ENCODE data around the gene NAGLU.
A peak's percentile ranks its signal among the peaks of the same experiment; 100 is the strongest.

NAGLU gene

GRCh38 chr17:42536048-42536371 lies at the start of gene NAGLU:
NAGLU (plus strand) TSS chr17:42536241; CDS start chr17:42536273, 32 bp downstream.
- peak; percentile 89 to 95 for DNase-seq

- DNase-seq = no peak
Observed at GRCh38 chr17:42488032-42488431, 48.0 kb upstream of the NAGLU start.

- DNase-seq = no peak
Observed at GRCh38 chr17:42493319-42493718, 42.7 kb upstream of the NAGLU start.

GRCh38 chr17:42494673-42495072 lies 41.4 kb upstream of the NAGLU start:
- no peak for DNase-seq

- no peak for DNase-seq
Observed at GRCh38 chr17:42498828-42499227, 37.2 kb upstream of the NAGLU start.

- no peak for DNase-seq
Observed at GRCh38 chr17:42502091-42502490, 34.0 kb upstream of the NAGLU start.

- DNase-seq = no peak
Observed at GRCh38 chr17:42502926-42503325, 33.1 kb upstream of the NAGLU start.

GRCh38 chr17:42507671-42508070 lies 28.4 kb upstream of the NAGLU start:
- no peak for DNase-seq

- no peak for DNase-seq
Observed at GRCh38 chr17:42508426-42509165, 27.4 kb upstream of the NAGLU start.

- no peak for DNase-seq
Observed at GRCh38 chr17:42509409-42509808, 26.6 kb upstream of the NAGLU start.

GRCh38 chr17:42509841-42510240 lies 26.2 kb upstream of the NAGLU start:
- DNase-seq = no peak

- DNase-seq = no peak
Observed at GRCh38 chr17:42512246-42512645, 23.8 kb upstream of the NAGLU start.

- DNase-seq = no peak
Observed at GRCh38 chr17:42512733-42513251, 23.2 kb upstream of the NAGLU start.

- DNase-seq = no peak
Observed at GRCh38 chr17:42513686-42514085, 22.4 kb upstream of the NAGLU start.

GRCh38 chr17:42514279-42514678 lies 21.8 kb upstream of the NAGLU start:
- no peak for DNase-seq

- no peak for DNase-seq
Observed at GRCh38 chr17:42514867-42515266, 21.2 kb upstream of the NAGLU start.

GRCh38 chr17:42517516-42517915 lies 18.5 kb upstream of the NAGLU start:
- peak; percentile 49 to 80 for DNase-seq

GRCh38 chr17:42518046-42518754 lies 17.8 kb upstream of the NAGLU start:
- peak; percentile 69 to 90 for DNase-seq

GRCh38 chr17:42518755-42519545 lies 17.1 kb upstream of the NAGLU start:
- peak in 1 of 2 experiments; percentile 69 for DNase-seq

- DNase-seq = peak in 1 of 2 experiments; percentile 75
Observed at GRCh38 chr17:42519546-42520491, 16.2 kb upstream of the NAGLU start.

- DNase-seq = no peak
Observed at GRCh38 chr17:42520540-42520951, 15.5 kb upstream of the NAGLU start.

GRCh38 chr17:42521036-42521435 lies 15.0 kb upstream of the NAGLU start:
- DNase-seq = no peak
